Muscle of back (tissue), 11 donors: ENCODE data around the gene HTT-AS. TPM values are rescaled to one million over a fixed set of nuclear protein-coding genes. Genes with fewer than 3 reads are reported as not detected.
"Not testable (repeated sequence)": the region's sequence is repeated elsewhere in the genome, so short reads cannot be mapped to it uniquely, and the experiment has no call there.

Experiments used
- DNase-seq, 3 donors: peaks; one replicate each; pipeline versions ENCODE4 v3.0.0 to v3.0.0-alpha.2; 2013
- polyA plus RNA-seq, 10 donors: library from polyadenylated mRNA; unstranded; fragments of 120-200 nt; gene quantifications; one replicate each; pipeline ENCODE4 v1.2.1, GENCODE V29; 2013; ENCODE audit not compliant: insufficient read length in 10 of 10

HTT-AS gene
- polyA plus RNA-seq, 10 donors: not detected

DNA sequence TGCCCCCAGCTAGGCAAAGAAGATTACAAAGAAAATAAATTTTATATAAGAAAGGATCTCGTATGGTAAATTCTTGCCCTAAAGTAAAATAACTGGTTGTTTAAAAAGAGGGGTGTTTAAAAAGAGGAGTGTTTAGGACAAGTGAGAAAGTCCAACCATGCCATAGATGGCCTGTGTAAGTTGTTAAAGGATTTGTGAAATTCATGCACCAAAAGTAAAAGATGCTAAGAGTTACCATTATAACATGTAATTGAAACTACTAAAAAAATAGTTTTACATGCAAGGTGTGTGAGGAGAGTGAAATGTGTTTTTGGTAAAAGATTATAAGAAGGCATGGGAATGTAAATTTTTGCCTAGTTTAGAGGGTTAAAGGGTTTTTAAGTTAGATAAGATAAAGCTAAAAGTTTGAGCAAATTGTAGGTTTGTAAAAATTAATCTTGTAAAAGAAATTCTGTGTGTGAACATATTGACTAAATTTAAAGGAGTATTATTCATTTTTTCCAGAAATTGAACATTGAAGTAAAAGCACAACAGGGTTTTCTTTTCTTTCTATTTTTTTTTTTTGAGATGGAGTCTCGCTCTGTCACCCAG, 20.1 kb downstream of the HTT-AS start:
- DNase-seq: no peak

DNA sequence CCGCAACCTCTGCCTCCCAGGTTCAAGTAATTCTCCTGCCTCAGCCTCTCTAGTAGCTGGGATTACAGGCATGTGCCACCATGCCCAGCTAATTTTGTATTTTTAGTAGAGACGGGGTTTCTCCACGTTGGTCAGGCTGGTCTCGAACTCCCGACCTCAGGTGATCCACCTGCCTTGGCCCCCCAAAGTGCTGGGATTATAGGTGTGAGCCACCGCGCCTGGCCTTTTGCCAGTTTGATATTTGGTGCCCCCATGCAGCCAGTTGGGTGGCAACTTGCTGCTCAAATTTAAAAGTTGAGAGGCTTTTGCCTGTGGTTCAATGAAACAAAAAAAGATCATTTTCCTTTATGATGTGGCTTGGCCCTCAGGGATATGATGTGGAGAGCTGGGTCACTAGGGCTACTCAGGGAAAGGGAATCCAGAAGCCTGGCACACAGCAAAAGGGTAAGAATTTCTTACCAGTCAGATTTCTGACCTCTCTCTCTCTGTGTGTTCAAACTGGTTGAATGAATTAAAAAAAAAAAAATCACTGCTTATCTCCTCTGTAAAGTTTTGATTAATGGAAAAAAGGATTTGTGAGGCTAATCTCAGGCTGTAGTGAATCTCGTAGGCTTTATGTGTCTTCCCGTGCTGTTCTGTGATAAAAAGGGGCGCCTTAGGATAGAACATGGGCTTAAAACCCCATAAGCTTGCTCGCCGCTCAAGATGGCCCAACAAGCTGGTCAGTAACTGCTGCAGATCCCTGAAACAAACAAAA, 23.0 kb downstream of the HTT-AS start:
- DNase-seq: not testable (repeated sequence)

DNA sequence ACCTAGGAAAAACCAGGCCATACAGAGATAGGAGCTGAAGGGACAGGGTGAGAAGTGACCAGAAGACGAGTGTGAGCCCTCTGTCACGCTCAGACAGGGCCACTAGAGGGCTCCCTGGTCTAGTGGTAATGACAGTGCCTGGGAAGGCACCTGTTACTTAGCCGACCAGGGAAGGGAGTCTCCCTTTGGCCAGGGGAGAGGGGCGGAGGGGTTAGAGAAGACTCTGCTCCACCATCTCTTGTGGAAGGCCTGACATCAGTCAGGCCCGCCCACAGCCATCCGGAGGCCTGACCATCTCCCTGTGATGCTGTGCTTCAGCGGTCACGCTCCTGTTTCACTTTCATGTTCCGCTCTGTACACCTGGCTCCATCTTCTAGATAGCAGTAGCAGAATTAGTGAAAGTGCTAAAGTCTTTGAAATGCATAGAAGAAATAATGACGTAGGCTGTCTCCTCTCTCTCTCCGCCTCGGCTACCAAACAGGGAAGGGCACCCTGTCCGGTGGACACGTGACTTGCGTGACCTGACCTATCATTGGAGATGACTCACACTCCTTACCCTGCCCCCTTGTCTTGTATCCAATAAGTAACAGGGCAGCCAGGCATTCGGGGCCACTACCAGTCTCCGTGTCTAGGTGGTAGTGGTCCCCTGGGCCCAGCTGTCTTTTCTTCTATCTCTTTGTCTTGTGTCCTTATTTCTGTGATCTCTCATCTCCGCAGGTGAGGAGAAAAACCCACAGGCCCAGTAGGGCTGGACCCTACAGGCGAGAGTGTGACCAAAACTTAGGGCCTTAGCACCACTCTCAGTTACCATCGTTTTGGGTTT, 26.7 kb downstream of the HTT-AS start:
- peak; percentile 35 to 63 (median 44) for DNase-seq

DNA sequence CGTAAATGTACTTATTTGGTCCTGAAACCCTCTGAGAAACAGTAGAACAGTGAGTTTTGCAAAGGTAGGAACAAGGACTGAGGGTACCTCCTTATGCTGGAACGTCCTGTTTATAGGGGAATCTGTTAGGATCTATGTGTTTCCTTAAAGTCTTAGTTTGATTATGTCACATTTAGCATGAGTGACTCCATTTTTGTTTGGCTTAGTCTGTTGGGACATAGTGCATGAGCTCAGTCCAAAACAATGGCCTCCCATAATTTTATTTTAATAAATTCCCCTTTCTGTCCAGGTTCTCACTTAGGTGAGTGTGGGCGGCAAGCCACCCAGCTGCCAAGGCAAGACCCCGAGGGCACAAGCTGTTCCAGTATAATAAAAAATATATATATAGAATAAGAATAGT, 27.7 kb downstream of the HTT-AS start:
- DNase-seq: no peak

DNA sequence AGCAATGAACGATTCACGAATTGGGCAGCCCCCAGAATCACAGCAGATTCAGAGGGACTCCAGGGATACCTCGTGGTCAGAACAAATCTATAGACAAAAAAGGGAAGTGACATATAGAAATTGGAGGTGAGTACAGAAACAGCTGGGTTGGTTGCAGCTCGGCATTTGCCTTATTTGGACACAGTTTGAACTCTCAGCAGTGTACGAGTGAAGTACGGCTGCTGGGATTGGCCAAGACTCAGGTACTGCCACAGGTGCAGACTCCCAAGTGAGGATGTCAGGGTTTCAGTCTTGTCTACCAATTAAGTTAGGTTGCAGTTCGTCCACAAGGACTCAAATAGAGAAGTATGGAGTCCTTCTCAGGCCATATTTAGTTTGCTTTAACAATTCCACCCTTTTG, 28.2 kb downstream of the HTT-AS start:
- DNase-seq: no peak

DNA sequence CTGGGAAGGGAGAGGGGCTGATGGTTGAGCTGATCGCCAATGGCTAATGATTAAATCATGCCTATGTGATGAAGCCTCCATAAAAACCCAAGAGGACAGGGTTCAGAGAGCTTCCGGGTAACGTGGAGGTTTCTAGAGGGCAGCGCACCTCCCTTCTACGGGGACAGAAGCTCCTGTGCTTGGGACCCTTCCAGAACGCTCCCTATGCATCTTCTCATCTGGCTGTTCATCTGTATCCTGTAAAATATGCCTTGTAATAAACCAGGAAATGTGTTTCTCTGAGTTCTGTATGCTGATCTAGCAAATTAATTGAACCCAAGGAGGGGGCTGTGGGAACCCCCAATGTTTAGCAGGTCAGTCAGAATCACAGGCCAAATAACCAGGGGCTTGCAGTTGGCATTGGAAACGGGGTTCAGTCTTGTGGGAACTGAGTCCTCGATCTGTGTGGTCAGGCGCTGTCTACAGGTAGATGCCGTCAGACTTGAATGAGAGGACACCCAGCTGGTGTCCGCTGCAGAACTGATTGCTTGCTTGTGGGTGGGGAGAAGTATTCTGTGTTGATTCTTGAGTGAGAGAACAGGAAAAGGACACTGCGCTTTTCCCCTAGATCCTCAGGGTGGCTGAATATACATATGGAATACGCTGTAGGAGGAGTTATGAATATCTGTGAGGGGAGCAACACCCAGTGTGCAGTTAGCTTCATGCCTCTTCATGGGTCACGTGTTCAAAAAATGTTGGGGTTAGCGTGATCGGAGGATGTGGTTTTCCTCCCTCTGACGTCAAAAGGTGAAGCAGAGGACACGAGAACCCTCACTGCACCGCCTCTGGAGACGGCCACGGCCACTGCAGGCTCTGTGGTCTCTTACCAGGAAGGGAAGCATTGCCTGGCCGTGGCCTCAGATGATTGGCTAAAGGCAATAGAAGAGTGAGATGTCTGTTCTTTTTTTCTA, 29.2 kb downstream of the HTT-AS start:
- peak in 2 of 3 donors; percentile 32 to 51 for DNase-seq

DNA sequence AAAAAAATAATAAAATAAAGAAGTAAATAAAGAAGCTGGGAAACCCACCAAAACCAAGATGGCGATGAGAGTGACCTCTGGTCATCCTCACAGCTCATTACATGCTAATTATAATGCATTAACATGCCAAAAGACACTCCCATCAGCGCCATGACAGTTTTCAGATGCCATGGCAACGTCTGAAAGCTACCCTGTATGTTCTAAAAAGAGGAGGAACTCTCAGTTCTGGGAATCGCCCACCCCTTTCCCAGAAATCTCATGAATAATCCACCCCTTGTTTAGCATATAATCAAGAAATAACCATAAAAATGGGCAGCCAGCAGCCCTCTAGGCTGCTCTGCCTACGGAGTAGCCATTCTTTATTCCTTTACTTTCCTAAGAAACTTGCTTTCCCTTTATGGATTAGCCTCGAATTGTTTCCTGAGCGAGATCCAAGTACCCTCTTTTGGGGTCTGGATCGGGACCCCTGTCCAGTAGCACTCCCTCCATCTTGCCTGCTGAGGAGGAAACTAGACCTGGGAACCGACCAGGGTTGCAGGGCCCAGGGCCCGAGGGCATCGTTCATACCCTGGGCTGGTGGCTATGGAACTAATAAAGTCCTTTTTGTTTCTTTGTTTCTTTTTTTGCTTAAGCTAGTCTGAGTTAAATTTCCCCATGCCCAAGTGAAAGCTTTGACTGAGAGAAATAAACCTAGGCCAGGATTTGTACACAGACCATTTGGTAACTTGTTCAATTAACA, 30.9 kb downstream of the HTT-AS start:
- no peak for DNase-seq

DNA sequence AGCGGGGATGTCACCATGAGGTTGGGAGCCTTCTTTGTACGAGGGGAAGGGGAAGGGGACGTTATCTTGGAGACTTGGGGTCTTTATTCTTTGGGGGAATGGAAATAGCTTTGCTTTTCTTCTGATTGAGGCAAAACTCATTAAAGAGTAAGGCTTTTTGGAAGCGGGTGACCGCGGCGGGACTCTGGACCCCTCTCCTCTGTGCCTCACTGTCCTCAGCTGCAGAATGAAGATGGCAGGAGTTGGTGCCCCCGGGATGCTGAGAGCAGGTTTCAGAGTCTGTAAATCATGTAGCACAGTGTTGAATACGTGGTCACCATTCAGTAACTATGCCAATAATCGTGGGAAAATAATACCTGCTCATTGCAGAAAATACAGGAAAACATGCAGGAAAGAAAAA, 32.1 kb downstream of the HTT-AS start:
- DNase-seq: no peak

DNA sequence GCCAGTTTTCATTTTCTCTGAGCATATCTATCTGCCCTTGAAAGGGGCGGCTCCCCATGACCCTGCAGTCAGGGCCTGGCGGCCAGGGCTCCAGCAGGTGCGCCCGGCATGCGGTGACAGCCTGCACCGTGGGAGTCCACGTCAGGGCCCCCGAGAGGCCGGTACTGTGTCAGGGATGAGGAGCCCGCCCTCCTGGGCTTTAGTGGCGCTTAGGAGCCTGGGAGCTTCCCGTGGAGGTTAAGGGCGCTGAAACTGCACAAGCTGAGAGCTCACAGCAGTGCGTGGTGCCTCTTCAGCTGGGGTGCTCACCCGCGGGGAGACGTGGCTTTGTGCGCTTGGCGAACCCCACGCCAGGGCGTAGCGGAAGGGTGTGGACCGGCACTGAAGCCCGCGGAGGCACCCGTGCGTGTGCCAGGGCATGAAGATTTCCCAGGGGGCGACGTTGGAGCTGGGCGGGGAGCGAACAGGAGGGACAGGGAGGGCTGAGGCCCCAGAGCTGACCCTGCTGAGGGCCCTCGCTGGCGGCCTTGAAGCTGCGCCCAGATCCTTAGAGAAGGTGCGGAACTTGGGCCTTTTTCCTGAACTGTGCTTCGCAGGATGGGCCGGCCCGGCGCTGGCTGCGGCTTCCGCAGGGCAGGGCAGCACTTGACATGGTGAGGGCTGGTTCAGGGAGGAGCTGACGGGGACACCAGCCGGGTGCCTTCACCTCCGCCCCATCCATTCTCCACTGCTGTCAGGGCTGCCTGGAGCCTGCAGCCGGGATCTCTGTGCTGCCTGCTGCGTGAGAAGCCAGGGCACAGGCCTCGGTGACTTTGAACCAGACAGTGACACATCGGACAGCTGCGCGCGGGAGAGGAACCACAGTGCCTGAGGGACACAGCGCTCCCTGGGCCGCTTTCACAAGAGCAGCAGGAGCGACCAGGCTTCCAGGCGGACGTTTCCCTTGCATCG, 32.9 kb downstream of the HTT-AS start:
- DNase-seq: peak; percentile 53 to 76 (median 57)

DNA sequence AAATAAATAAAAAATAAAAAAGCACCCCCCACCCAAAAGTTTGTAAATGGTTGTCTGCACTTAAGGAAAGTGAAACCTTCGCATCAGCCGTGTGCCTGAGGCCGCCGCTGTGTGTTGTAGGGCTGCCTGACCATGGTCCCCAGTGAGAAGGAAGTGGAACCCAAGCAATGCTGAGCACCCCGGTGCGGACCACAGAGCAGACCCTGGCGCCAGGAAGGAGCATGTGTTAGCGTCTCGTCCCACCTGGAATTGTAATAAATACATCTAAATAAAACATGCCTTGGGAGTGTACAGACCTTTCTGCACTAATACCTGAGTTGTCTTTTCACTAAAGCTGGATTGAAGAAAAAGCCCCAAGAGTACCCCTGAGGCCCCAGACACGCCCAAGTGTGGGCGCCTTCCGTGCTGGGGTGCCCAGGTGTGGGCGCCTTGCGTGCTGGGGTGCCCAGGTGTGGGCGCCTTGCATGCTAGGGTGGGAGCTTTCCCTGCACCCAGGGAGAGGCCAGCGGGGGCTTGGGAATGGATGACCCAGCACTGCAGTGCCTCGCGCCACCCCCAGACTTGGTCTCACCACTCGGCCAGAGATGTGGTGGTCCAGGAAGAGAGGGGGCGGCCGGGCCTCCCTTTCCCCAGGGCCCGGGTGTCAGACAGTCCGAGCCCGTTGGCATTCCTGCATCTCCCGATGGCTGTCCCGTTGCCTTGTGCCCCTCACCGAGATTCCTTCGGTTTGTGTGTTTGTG, 33.7 kb downstream of the HTT-AS start:
- DNase-seq: no peak

DNA sequence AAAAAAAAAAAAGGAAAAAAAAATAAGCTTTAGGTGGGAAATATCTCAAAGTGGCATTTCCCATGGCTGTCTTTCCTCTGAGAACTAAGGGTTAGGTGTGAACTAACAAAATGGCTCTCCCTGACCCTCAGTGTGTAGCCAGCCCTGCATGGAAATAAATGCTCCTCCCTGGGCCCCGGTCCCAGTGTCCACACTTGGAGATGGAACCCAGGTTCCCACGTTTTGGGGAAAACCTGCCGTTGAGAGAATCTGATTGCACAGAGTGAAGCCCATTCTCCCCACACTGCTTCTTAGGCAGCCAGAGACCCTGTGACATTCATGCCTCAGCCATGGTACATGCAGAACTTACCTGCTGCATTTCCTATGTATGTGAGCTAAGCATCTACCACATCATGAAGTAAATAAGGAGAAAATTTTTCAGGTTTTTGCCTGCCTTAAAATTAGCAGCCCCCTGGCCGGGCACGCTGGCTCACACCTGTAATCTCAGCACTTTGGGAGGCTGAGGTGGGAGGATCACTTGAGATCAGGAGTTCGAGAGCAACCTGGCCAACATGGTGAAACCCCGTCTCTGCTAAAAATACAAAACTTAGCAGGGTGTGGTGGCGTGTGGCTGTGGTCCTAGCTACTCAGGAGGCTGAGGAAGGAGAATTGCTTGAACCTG, 34.5 kb downstream of the HTT-AS start:
- no peak for DNase-seq

DNA sequence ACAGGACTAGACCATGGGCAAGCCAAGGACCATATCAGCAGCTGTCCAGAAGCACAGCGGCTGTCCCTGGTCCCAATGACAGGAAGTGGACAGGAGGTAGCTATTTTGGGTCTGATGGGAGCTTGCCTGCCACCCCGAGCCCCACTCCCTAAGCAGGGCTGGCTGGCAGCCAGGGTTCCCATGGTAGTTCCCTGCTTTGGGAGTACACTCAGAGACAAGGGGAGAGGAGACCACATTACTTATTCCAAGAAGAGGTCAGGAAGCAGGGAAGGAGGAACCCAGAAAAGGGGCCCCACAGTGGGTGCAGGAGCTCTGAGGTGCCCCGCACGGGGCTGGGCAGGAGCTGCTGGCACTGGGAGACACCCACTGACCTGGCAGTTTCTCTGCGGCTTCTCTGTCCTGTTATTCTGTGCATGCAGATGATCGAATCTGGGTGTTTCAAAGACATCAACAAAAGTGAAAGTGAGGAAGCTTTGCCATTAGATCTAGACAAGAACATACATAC, 36.3 kb downstream of the HTT-AS start:
- peak; percentile 52 to 60 (median 57) for DNase-seq

DNA sequence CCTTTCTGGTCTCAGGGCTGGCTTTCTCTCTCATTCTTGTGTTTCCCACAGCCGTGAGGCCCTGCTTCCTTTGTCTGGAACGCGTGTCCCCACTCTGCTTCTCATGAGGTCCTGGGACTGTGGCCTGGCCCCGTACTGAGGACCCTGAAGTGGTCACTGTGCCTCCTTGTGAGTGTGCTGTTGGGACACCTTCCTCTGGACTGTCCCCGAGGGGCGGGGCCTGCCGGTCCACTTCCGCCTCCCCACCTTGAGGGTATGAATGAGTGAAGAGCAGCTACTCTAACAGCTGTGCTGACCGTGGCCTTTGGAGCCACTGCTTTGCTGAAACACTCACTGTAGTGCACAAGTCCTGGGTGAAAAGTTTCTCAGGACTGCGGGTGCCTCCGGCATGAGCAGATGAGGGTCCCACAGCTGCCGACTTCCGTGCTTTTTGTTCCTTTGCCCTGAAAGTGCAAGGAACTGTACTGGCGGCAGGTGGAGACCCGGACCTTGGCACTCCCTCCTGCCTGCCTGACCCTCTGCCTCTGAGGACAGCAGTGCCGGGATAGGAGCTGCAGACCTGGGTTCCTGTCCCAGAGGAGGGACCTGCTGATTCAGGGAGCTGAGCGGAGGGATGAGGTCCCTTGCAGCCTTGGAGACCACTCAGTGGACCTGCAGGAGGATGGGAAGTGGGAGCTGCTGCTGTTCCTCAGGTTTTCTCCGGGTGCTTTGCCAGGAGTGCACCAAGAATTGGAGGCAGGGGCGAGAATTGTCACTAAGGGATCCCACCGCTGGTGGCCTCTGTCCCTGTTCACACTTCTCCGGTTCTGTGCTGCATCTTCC, 38.0 kb downstream of the HTT-AS start:
- no peak for DNase-seq

DNA sequence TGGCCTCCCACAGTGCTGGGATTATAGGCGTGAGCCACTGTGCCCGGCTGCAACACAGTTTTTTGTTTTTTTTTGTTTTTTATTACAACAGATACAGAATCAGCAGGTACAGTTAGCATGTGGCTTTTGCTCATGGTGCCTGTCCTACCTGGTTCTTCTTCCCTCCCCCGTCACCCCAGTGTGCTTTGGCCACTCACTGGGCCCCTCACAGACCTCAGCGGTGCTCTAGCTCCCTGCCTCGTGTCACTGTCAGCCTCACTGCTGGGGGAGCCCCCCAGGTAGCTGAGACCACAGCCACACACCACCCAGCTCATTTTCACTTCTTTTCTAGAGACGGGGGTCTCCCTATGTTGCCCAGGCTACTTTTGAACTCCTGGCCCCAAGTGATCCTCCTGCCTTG, 38.7 kb downstream of the HTT-AS start:
- no peak for DNase-seq

DNA sequence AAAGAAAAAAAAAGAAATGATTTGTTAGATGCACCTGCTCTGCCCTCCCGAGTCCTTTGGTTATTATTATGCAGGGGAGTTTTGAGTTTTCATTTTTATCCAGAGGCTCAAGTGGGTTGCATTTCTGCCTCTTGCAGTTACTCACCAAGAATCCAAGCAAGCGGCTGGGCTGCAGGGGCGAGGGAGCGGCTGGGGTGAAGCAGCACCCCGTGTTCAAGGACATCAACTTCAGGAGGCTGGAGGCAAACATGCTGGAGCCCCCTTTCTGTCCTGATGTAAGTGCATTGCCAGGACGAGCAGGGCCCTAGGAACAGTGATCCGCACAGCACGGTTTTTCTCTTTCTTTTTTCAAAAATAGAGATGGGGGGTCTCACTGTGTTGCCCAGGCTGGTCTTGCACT, 39.1 kb downstream of the HTT-AS start:
- no peak for DNase-seq

DNA sequence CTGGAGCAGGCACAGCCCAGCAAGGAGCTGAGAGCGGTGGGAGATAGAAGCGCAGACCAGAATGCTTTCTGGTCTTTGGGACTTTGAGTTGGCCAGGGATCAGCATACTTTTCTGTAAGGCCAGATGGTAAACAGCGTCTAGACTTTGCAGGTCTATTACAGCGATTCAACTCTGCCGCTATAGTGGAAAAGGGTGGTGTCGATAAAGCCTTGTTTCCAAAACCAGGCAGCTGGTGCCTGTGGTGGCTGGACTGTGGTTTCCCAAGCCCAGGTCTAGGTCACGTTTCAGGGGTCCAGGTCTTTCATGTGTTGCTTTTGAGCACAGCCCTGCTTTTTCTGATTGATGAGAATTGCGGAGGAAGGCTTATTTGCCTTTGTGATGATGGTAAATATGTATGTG, 40.1 kb downstream of the HTT-AS start:
- no peak for DNase-seq
